ENCODE measurements around the gene CERS4.
"Not testable (repeated sequence)": the region's sequence is repeated elsewhere in the genome, so short reads cannot be mapped to it uniquely, and the experiment has no call there.

The CERS4 gene

GRCh38 chr19:8261881-8262280, 52.7 kb downstream of the CERS4 start:
- no peak for DNase-seq (ENCODE audit: low read depth in 2 of 2)

GRCh38 chr19:8262431-8262830, 53.3 kb downstream of the CERS4 start:
- no peak for DNase-seq (ENCODE audit: low read depth in 2 of 2)

- DNase-seq (ENCODE audit: low read depth in 2 of 2) = not testable (repeated sequence)
Observed at GRCh38 chr19:8264248-8264647, 55.1 kb downstream of the CERS4 start.

- no peak for DNase-seq (ENCODE audit: low read depth in 2 of 2)
Observed at GRCh38 chr19:8265872-8266271, 56.7 kb downstream of the CERS4 start.

- no peak for DNase-seq (ENCODE audit: low read depth in 2 of 2)
Observed at GRCh38 chr19:8269724-8270123, 60.6 kb downstream of the CERS4 start.

GRCh38 chr19:8276508-8276907, 67.3 kb downstream of the CERS4 start:
- DNase-seq (ENCODE audit: low read depth in 2 of 2) = not testable (repeated sequence)

- not testable (repeated sequence) for DNase-seq (ENCODE audit: low read depth in 2 of 2)
Observed at GRCh38 chr19:8291337-8291736, 82.2 kb downstream of the CERS4 start.

- DNase-seq (ENCODE audit: low read depth in 2 of 2) = no peak
Observed at GRCh38 chr19:8302357-8302691, 93.2 kb downstream of the CERS4 start.

- DNase-seq (ENCODE audit: low read depth in 2 of 2) = no peak
Observed at GRCh38 chr19:8302734-8303133, 93.6 kb downstream of the CERS4 start.

GRCh38 chr19:8304841-8305621, 95.9 kb downstream of the CERS4 start:
- no peak for DNase-seq (ENCODE audit: low read depth in 2 of 2)

GRCh38 chr19:8305798-8306197, 96.6 kb downstream of the CERS4 start:
- no peak for DNase-seq (ENCODE audit: low read depth in 2 of 2)

- no peak for DNase-seq (ENCODE audit: low read depth in 2 of 2)
Observed at GRCh38 chr19:8306235-8307054, 97.3 kb downstream of the CERS4 start.

GRCh38 chr19:8307400-8307964, 98.3 kb downstream of the CERS4 start:
- DNase-seq (ENCODE audit: low read depth in 2 of 2) = no peak

- peak; percentile 64 to 66 for DNase-seq (ENCODE audit: low read depth in 2 of 2)
Observed at GRCh38 chr19:8307965-8308866, 99.0 kb downstream of the CERS4 start, which contains the start of gene CD320. CD320 (minus strand) TSS chr19:8308358; CDS start chr19:8308290, 68 bp downstream.

- DNase-seq (ENCODE audit: low read depth in 2 of 2) = no peak
Observed at GRCh38 chr19:8308891-8309291, 99.7 kb downstream of the CERS4 start.

- DNase-seq (ENCODE audit: low read depth in 2 of 2) = no peak
Observed at GRCh38 chr19:8310342-8311055, 101.3 kb downstream of the CERS4 start.

GRCh38 chr19:8311461-8312260, 102.5 kb downstream of the CERS4 start:
- no peak for DNase-seq (ENCODE audit: low read depth in 2 of 2)
